ENCODE data around the gene MBD6. TPM values are rescaled to one million over a fixed set of nuclear protein-coding genes. Genes with fewer than 3 reads are reported as not detected.
A peak's percentile ranks its signal among the peaks of the same experiment; 100 is the strongest.

The MBD6 gene
- total and polyA plus RNA-seq, 10 donors = 14.8 to 171 (median 80.6) TPM

DNA sequence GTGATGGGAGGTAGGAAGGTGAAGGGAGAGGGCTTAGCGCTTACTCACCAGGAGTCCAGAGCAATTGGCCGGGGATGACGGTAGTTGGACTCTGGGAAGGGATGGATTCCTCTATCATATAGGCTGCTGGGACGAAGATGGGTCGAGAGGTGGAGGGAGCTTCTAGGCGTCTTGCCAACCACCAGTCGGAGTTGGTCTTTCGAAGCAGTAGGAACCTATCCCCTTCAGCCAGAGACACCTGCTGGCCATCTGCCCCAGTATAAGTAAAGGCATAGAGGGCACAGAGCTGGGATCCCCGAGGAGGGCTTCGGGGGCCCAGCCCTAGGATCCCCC lies 43.6 kb upstream of the MBD6 start:
- peak overlapping the region in 6 of 8 donors; percentile 46 to 89 (median 65) for H3K4me3 ChIP-seq

DNA sequence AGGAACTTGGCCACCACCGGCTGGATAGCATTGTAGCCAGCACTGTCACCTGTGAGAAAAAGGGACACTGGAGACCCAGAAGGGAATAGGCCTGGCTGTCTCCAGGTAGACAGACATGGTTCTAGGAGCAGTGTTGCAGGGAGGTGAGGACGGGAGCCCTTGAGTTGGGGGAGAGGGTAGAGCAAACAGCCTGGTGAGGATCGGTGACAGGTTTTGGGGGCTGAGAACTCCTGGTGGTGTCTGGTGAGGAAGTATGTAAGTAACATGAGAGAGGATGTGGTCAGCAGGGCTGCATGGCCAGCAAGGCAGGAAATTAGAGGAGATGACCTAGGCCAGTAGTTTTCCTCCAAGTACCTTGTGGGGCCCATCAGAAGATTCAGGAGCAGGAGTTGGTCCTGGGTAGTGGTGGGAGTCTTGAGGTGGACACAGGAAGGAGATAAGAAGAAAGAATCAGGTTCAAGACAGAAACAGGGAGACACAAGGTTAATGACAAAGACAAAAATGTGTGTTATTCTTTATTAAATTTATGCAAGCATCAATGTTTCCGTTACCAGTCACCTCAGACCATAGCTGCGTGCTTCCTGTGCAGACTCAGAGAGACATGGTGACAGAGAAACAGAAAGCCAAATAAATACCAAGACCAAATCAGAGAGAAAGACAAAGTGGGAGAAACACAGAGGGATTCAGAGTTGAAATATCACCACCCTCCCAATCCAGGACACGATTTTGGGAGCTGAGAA lies 43.1 kb upstream of the MBD6 start, which contains the start of gene ARHGAP9:
Gene ARHGAP9, minus strand, starts transcription at position 491 of the 740 bp plus-strand sequence. Its CDS starts 460 bp downstream, at position 31.
- 31 to 36% (median 33%) methylated on average over 6 of the region's 6 CpGs for WGBS, 5 donors
- peaks cover 0 to 18% (median 0%) of the 10 kb centered on the region in 7 donors for H3K27me3 ChIP-seq (replicated peaks in 1 of 7)
- DNase-seq = peak; percentile 83
- no peaks in the 10 kb centered on the region for H3K9me3 ChIP-seq
- intact Hi-C loops (cut with DNase I; ENCODE audit: low total_unique reads) = no loop called here
- H3K4me1 ChIP-seq = peaks cover 31 to 92% (median 66%) of the 10 kb centered on the region in 6 donors
- TF ChIP-seq, protein P1, sequence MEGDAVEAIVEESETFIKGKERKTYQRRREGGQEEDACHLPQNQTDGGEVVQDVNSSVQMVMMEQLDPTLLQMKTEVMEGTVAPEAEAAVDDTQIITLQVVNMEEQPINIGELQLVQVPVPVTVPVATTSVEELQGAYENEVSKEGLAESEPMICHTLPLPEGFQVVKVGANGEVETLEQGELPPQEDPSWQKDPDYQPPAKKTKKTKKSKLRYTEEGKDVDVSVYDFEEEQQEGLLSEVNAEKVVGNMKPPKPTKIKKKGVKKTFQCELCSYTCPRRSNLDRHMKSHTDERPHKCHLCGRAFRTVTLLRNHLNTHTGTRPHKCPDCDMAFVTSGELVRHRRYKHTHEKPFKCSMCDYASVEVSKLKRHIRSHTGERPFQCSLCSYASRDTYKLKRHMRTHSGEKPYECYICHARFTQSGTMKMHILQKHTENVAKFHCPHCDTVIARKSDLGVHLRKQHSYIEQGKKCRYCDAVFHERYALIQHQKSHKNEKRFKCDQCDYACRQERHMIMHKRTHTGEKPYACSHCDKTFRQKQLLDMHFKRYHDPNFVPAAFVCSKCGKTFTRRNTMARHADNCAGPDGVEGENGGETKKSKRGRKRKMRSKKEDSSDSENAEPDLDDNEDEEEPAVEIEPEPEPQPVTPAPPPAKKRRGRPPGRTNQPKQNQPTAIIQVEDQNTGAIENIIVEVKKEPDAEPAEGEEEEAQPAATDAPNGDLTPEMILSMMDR (IDR thresholded peaks at IDR 0.05 in 8 of 11, conservative IDR thresholded peaks at IDR 0.05 in 3 of 11) = no peak
- TF ChIP-seq POLR2AphosphoS5 (IDR thresholded peaks at IDR 0.05) (peak; percentile 16 to 70 (median 44)), POLR2A (IDR thresholded peaks at IDR 0.05) (peak in 1 of 3 donors; percentile 41)
- peaks cover 0 to 18% (median 11%) of the 10 kb centered on the region in 6 donors for H3K36me3 ChIP-seq
- H3K27ac ChIP-seq = peak within 1 kb of the TSS; percentile 87 to 96 (median 93)
- H3K4me3 ChIP-seq = peak within 1 kb of the TSS in 6 of 8 donors; percentile 46 to 89 (median 65)

More for the DNA sequence above, 43.6 kb upstream of the MBD6 start:
- peak; percentile 83 for DNase-seq
- H3K4me1 ChIP-seq = peaks cover 31 to 97% (median 71%) of the 10 kb centered on the region in 6 donors
- H3K27me3 ChIP-seq (replicated peaks in 1 of 7) = peaks cover 0 to 18% (median 0%) of the 10 kb centered on the region in 7 donors
- WGBS, 5 donors = 70 to 85% (median 74%) methylated on average over 10 of the region's 10 CpGs
- H3K36me3 ChIP-seq = peaks cover 0 to 23% (median 17%) of the 10 kb centered on the region in 6 donors
- peak overlapping the region; percentile 87 to 96 (median 93) for H3K27ac ChIP-seq
- intact Hi-C loops (cut with DNase I; ENCODE audit: low total_unique reads) = no loop called here
- no peak for TF ChIP-seq POLR2AphosphoS5 (IDR thresholded peaks at IDR 0.05)
- TF ChIP-seq, protein P1 (IDR thresholded peaks at IDR 0.05 in 8 of 11, conservative IDR thresholded peaks at IDR 0.05 in 3 of 11) = no peak
- H3K9me3 ChIP-seq = no peaks in the 10 kb centered on the region

DNA sequence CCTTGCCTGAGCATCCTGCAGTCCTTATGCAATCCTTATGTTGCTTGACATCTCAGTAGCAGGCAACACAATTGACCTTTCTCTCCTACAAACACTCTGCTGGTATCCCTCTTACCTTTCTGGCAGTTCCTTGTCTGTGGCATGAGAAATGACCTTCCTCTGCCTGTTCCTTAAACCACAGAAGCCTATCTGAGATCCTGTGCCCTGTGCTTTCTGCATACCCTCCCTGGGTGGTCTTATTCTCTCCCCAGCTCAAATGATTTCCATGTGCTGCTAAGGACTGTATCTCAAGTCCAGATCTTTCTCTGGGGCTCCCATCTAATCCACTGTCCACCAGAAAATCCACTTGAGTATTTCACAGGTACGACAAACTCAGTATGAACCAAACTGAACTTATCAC lies 41.0 kb upstream of the MBD6 start:
- no peak for DNase-seq
- no peak for TF ChIP-seq POLR2AphosphoS5 (IDR thresholded peaks at IDR 0.05)
- TF ChIP-seq POLR2A (IDR thresholded peaks at IDR 0.05) = no peak
- TF ChIP-seq, protein P1 (IDR thresholded peaks at IDR 0.05 in 8 of 11, conservative IDR thresholded peaks at IDR 0.05 in 3 of 11) = no peak
- Histone ChIP-seq H3K4me3 (no peak overlapping the region), H3K9me3 (no peaks in the 10 kb centered on the region), H3K27me3 (replicated peaks in 1 of 7) (no peaks in the 10 kb centered on the region), H3K27ac (peak overlapping the region; percentile 7 to 96 (median 75)), H3K36me3 (no peaks in the 10 kb centered on the region), H3K4me1 (peaks cover 15 to 70% (median 44%) of the 10 kb centered on the region in 6 donors)
- 82 to 97% (median 89%) methylated on average over 1 of the region's 1 CpG for WGBS, 5 donors
- intact Hi-C loops (cut with DNase I; ENCODE audit: low total_unique reads) = no loop called here

DNA sequence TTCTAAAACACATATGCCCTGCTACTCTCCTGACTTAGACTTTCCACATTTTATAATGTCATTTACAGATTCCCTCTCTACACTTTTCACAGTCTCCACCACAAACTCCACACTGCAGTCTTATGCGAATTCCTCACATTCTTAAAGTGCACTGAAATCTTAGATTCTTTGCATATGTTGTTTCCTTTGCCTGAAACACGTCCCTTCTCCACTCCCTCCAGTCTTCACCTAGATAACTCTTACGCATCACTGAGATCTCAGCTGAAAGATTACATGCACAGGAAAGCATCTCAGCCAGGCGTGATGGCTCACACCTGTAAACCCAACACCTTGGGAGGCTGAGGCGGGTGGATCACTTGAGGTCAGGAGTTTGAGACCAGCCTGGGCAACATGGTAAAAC lies 39.2 kb upstream of the MBD6 start:
- Histone ChIP-seq H3K9me3 (no peaks in the 10 kb centered on the region), H3K27me3 (replicated peaks in 1 of 7) (no peaks in the 10 kb centered on the region), H3K4me3 (no peak overlapping the region), H3K27ac (peak overlapping the region in 2 of 8 donors; percentile 5 to 51), H3K4me1 (peaks cover 17 to 66% (median 39%) of the 10 kb centered on the region in 6 donors), H3K36me3 (no peaks in the 10 kb centered on the region)
- DNase-seq = peak; percentile 38
- WGBS, 5 donors = 59 to 76% (median 73%) methylated on average over 5 of the region's 5 CpGs
- intact Hi-C loops (cut with DNase I; ENCODE audit: low total_unique reads) = no loop called here
- no peak for TF ChIP-seq POLR2AphosphoS5 (IDR thresholded peaks at IDR 0.05)
- TF ChIP-seq, protein P1 (IDR thresholded peaks at IDR 0.05 in 8 of 11, conservative IDR thresholded peaks at IDR 0.05 in 3 of 11) = no peak
- no peak for TF ChIP-seq POLR2A (IDR thresholded peaks at IDR 0.05)
